K562 (cell line): ENCODE results near the gene BDP1.
"Not testable (repeated sequence)": the region's sequence is repeated elsewhere in the genome, so short reads cannot be mapped to it uniquely, and the experiment has no call there.

Source experiments
- CTBP1 ChIP-seq: fragments of 450-650 bp; IDR thresholded peaks from 2 replicates; pipeline ENCODE4 v1.6.1; 2016; ENCODE audit warnings: borderline replicate concordance
- SETDB1 ChIP-seq: IDR thresholded peaks from one replicate; pipeline ENCODE4 v1.6.1; 2012; ENCODE audit warnings: low read length, control low read depth, inconsistent platforms
- TCF7L2 ChIP-seq: fragments of 150-350 bp; IDR thresholded peaks from 2 replicates; pipeline ENCODE4 v1.6.1; 2016; ENCODE audit warnings: low read depth, mild to moderate bottlenecking, low read length, moderate library complexity
- ZSCAN32 ChIP-seq: fragments of 450-650 bp; formaldehyde crosslinking; IDR thresholded peaks from 2 replicates; pipeline ENCODE4 v1.4.0; 2020; ENCODE audit warnings: mild to moderate bottlenecking, moderate library complexity
- TF ChIP-seq, protein P1 (sequence below), 3 experiments: IDR thresholded peaks in 2 of 3; conservative IDR thresholded peaks in 1 of 3; 2 replicates each; pipeline ENCODE4 v1.5.1; 2011 to 2012; ENCODE audit warnings: low read length in 3 of 3, mild to moderate bottlenecking in 3 of 3, control low read depth in 2 of 3, improper control_type of control experiment in 1 of 3, inconsistent platforms in 1 of 3, low read depth in 1 of 3, mixed read lengths in 1 of 3, moderate library complexity in 1 of 3; ENCODE audit not compliant: insufficient read depth in 2 of 3
- TF ChIP-seq, protein P2 (sequence below): fragments of 250-450 bp; sonication (Bioruptor Pico); IDR thresholded peaks from 2 replicates; pipeline ENCODE4 v1.5.0; 2021
- TF ChIP-seq, protein P3 (sequence below): fragments of 250-450 bp; sonication (Bioruptor Pico); IDR thresholded peaks from 2 replicates; pipeline ENCODE4 v1.5.0; 2021
- TF ChIP-seq, protein P4 (sequence below): sonication (generic); formaldehyde crosslinking; IDR thresholded peaks from 2 replicates; pipeline ENCODE4 v1.9.0; 2022; ENCODE audit warnings: mild to moderate bottlenecking, missing genetic modification reagents

DNA sequence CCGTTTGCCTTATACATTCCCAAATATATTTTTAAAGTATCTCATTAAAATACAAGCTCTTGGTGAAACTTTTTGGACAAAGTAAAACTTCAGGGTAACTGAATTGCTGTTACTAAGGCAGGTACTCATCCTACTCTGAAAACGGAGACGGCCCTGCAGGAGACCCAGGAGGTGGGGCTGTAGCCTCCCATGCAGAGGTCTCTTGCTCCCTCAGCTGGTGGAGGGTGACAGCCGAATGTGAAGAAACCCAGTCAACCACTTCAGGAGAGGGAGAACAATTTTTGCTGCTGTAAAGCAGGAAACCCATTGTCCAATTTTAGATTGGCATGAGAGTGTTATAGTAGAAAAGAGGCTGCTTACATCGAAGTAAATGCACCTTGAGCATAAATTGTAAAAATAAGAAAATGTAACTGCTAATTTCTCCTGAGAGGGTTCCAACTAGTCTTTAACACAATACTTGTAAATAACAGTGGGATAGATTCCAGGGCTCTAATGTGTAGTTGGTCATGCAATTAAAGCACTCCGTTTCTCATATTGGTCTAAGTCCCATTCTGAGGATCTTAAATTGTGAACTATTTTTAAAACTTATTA is 8.1 kb upstream of the BDP1 start:
- TF ChIP-seq, protein P1, sequence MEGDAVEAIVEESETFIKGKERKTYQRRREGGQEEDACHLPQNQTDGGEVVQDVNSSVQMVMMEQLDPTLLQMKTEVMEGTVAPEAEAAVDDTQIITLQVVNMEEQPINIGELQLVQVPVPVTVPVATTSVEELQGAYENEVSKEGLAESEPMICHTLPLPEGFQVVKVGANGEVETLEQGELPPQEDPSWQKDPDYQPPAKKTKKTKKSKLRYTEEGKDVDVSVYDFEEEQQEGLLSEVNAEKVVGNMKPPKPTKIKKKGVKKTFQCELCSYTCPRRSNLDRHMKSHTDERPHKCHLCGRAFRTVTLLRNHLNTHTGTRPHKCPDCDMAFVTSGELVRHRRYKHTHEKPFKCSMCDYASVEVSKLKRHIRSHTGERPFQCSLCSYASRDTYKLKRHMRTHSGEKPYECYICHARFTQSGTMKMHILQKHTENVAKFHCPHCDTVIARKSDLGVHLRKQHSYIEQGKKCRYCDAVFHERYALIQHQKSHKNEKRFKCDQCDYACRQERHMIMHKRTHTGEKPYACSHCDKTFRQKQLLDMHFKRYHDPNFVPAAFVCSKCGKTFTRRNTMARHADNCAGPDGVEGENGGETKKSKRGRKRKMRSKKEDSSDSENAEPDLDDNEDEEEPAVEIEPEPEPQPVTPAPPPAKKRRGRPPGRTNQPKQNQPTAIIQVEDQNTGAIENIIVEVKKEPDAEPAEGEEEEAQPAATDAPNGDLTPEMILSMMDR (IDR thresholded peaks at IDR 0.05 in 2 of 3, conservative IDR thresholded peaks at IDR 0.05 in 1 of 3; ENCODE audit: insufficient read depth in 2 of 3, low read depth in 1 of 3, low read length in 3 of 3): peak; percentile 45 to 70 (median 57)
- TF ChIP-seq, protein P2, sequence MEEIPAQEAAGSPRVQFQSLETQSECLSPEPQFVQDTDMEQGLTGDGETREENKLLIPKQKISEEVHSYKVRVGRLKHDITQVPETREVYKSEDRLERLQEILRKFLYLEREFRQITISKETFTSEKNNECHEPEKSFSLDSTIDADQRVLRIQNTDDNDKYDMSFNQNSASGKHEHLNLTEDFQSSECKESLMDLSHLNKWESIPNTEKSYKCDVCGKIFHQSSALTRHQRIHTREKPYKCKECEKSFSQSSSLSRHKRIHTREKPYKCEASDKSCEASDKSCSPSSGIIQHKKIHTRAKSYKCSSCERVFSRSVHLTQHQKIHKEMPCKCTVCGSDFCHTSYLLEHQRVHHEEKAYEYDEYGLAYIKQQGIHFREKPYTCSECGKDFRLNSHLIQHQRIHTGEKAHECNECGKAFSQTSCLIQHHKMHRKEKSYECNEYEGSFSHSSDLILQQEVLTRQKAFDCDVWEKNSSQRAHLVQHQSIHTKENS (CRISPR knock-in tag): not testable (repeated sequence)
- TF ChIP-seq CTBP1; TCF7L2; SETDB1; ZSCAN32 (CRISPR knock-in tag): not testable (repeated sequence)
- TF ChIP-seq, protein P3, sequence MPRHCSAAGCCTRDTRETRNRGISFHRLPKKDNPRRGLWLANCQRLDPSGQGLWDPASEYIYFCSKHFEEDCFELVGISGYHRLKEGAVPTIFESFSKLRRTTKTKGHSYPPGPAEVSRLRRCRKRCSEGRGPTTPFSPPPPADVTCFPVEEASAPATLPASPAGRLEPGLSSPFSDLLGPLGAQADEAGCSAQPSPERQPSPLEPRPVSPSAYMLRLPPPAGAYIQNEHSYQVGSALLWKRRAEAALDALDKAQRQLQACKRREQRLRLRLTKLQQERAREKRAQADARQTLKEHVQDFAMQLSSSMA (CRISPR knock-in tag): not testable (repeated sequence)
- TF ChIP-seq, protein P4, sequence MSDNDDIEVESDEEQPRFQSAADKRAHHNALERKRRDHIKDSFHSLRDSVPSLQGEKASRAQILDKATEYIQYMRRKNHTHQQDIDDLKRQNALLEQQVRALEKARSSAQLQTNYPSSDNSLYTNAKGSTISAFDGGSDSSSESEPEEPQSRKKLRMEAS: not testable (repeated sequence)
